Muscle of leg (tissue), 11 donors: ENCODE results near the gene C10orf71. TPM values are rescaled to one million over a fixed set of nuclear protein-coding genes. Genes with fewer than 3 reads are reported as not detected.

ENCODE experiments used
- DNase-seq: peaks from one replicate; pipeline ENCODE4 v3.0.0; 2013
- H3K27ac ChIP-seq: one replicate; pipeline ENCODE4 v1.5.1; 2013; ENCODE audit warnings: mild to moderate bottlenecking, low read length, control low read depth
- H3K27me3 ChIP-seq: one replicate; pipeline ENCODE4 v1.6.1; 2013; ENCODE audit warnings: low read length; ENCODE audit not compliant: control insufficient read depth, insufficient read depth
- H3K36me3 ChIP-seq: one replicate; pipeline ENCODE4 v1.6.1; 2013; ENCODE audit warnings: low read length; ENCODE audit not compliant: control insufficient read depth, insufficient read depth
- H3K4me1 ChIP-seq: one replicate; pipeline ENCODE4 v1.6.1; 2013; ENCODE audit warnings: low read length; ENCODE audit not compliant: control insufficient read depth, insufficient read depth
- H3K4me3 ChIP-seq: one replicate; pipeline ENCODE4 v1.5.1; 2013; ENCODE audit warnings: low read length, control low read depth
- H3K9me3 ChIP-seq: replicated peaks from 2 replicates; pipeline ENCODE4 v1.6.1; 2013; ENCODE audit warnings: low read depth, low read length; ENCODE audit not compliant: control insufficient read depth
- WGBS: methylation state at CpG from one replicate; pipeline ENCODE4 v1.1.5; 2013; ENCODE audit warnings: missing lambda C conversion rate; ENCODE audit not compliant: insufficient coverage; 5-methylcytosine and 5-hydroxymethylcytosine counted together
- polyA plus RNA-seq, 8 donors: library from polyadenylated mRNA; unstranded; fragments of 120-200 nt; gene quantifications; one replicate each; pipeline versions ENCODE4 v1.2.1 to v1.2.3, GENCODE V29; 2013; ENCODE audit warnings: inconsistent platforms in 1 of 8, low replicate concordance in 1 of 8; ENCODE audit not compliant: insufficient read length in 8 of 8, insufficient read depth in 1 of 8
- total RNA-seq: library from RNA; stranded (reverse); fragments of 120-200 nt; gene quantifications from one replicate; pipeline ENCODE4 v1.2.4, GENCODE V29; 2013

Gene C10orf71
- total and polyA plus RNA-seq, 9 donors = 10.8 to 26.6 (median 20.9) TPM

DNA sequence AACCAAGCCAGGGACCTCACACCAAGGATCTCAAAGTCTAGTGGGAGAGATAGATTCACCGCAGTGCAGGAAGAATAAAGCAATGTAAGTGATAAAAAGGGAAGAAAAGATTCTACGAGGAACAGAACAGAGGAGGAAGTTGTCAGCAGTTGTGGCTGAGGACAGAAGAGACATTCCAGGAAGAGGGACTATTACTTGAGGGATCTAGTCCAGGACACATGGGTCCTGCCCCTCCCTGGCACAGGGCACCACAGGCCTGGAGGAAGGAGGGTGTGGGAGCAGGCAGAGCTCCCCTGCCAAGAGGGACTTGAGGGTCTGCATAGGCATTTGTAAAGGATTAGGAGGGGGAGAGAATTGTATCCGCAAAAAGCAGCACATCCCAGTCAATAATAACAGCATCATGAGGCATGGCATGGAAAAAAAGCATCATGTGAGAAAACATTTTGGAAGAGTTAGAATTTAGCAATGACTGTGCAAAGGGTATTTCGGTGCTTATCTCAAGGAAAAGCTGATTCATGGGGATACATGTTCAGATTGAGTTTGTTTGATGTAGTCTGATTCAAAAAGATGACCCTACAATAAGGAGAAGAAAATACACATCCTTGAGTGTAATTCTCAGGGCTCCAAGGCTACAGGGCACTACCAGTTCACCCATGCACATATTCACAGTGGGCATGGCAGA is 12.7 kb downstream of the C10orf71 start:
- H3K36me3 ChIP-seq = peaks cover 9% of the 10 kb centered on the region
- no peak for DNase-seq
- H3K27me3 ChIP-seq = no peaks in the 10 kb centered on the region
- no peak overlapping the region for H3K27ac ChIP-seq
- H3K9me3 ChIP-seq = no peaks in the 10 kb centered on the region
- 65% methylated on average over 2 of the region's 4 CpGs for WGBS
- peaks cover 5% of the 10 kb centered on the region for H3K4me1 ChIP-seq
- no peak overlapping the region for H3K4me3 ChIP-seq

DNA sequence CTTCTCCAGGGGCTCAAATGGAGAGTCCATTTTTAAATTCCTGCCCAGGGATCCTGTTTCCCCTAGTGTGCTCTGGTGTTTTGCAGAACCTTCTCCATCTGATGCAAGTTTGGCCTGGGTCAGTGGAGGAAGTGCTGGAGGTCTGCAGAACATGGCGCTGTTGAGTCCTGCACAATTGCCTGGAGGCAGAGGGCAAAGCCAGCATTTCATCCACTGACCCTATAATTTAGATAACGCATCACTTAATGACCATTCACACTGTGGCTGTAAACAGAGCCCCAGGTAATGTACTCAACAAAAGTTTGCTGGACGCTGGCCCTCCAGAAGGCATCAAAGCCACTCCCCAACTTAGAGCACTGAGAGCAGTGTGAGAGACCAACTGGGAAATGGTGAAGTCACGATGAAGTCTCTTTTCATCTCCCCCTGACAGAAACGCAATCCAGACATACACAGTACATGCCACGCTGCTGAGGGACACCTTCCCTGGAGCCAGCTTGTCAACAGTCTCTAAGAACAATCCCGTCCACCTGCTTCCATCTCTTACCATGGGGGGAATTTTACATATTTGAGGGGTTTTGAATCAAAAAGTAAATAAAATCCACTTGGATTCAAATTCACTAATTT is 13.4 kb downstream of the C10orf71 start:
- DNase-seq = no peak
- Histone ChIP-seq H3K36me3 (peaks cover 9% of the 10 kb centered on the region), H3K27ac (no peak overlapping the region), H3K4me3 (no peak overlapping the region), H3K27me3 (no peaks in the 10 kb centered on the region), H3K9me3 (no peaks in the 10 kb centered on the region), H3K4me1 (peaks cover 5% of the 10 kb centered on the region)
- 83% methylated on average over 1 of the region's 7 CpGs for WGBS

DNA sequence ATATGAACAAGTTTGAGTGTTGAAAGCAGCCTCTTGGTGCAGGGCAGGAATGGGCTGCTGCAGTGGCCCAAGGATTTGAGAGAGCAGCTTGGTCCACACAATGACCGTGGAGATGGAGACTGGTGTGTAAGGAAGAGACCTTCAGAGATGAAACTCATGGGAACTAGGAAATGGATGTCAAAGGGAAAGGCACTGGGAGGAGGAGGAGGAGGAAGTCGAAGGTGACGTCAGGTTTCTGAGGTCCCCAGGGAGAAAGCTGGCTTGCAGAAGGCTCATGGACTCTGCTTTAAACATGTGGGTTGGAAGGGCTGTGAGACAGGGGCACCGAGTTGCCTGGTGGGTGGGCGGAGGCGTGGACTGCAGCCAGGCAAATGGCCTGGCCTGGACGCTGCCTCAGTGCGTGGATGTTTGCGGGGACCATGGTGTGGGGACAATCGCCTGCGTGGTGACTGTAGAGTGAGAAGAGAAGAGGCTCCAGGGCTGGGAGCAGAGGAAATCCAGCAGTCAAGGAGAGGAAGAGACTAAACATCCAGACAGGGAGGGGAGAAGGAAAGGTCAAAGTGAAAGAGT is 14.6 kb downstream of the C10orf71 start:
- no peaks in the 10 kb centered on the region for H3K9me3 ChIP-seq
- H3K27me3 ChIP-seq = no peaks in the 10 kb centered on the region
- 79% methylated on average over 11 of the region's 11 CpGs for WGBS
- no peak overlapping the region for H3K27ac ChIP-seq
- H3K36me3 ChIP-seq = no peaks in the 10 kb centered on the region
- peaks cover 5% of the 10 kb centered on the region for H3K4me1 ChIP-seq
- no peak overlapping the region for H3K4me3 ChIP-seq
- DNase-seq = no peak

DNA sequence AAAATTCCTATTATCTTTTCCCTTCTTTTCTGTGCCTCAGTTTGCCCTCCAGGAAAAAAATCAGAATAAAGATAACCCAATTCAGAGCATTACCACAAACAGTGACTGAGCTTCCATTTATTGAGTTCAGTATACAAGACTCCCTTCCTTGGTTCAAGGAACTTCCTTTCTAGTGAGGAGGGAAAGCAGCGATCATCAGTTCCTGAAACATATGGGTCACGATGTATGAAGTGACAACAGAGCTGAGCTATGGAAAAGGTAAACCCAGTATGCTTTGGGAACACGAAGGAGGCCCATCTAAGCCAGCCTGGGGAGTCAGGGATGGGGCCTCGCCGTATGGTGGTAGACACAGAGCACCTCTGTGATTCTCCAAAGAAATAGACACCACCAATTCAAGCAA is 15.8 kb downstream of the C10orf71 start:
- no peak for DNase-seq
- WGBS = 71% methylated on average over 2 of the region's 5 CpGs
- H3K27me3 ChIP-seq = no peaks in the 10 kb centered on the region
- peaks cover 5% of the 10 kb centered on the region for H3K4me1 ChIP-seq
- H3K27ac ChIP-seq = no peak overlapping the region
- no peak overlapping the region for H3K4me3 ChIP-seq
- no peaks in the 10 kb centered on the region for H3K9me3 ChIP-seq
- no peaks in the 10 kb centered on the region for H3K36me3 ChIP-seq

DNA sequence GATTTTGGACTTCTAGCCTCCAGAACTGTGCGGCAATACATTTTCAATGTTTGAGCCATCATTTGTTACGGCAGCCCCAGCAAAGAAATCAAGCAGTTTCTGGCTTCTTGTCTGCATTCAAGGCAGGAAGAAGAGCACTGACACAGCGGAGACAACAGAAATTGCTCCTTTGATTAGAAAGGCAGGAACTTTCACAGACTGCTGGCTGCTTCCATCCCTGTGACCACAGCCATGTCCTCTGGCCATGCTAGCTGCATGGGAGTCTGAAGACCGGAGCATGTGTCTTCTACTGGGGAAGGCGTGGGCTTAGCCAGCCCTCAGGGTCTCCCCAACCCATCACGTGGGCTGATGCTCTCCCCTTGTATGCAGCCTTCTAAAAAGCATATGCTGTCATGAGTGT is 19.1 kb downstream of the C10orf71 start:
- 74% methylated on average over 5 of the region's 6 CpGs for WGBS
- no peak for DNase-seq
- H3K36me3 ChIP-seq = peaks cover 6% of the 10 kb centered on the region
- peaks cover under 1% of the 10 kb centered on the region for H3K4me1 ChIP-seq
- no peaks in the 10 kb centered on the region for H3K27me3 ChIP-seq
- no peaks in the 10 kb centered on the region for H3K9me3 ChIP-seq
- no peak overlapping the region for H3K4me3 ChIP-seq
- H3K27ac ChIP-seq = no peak overlapping the region

DNA sequence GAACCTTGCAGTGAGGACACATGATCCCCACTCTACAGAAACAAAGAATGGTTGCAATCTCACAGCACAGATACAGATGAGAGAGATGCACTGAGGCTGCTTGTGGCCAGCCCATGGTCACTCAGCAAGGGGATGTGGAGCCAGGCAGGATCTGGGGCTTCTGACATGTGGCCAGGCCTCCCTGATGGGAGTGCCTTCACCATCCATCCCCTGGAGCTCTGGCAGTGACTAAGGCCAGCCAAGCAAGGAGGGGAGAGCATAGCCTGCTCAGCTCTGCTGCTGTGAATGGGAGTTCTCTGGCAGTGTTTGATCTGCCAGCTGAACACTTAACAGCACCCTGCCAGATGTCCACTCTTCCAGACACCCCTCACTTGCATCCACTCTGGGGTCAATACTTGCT is 19.8 kb downstream of the C10orf71 start:
- Histone ChIP-seq H3K4me3 (no peak overlapping the region), H3K9me3 (no peaks in the 10 kb centered on the region), H3K36me3 (peaks cover 6% of the 10 kb centered on the region), H3K27me3 (no peaks in the 10 kb centered on the region), H3K27ac (no peak overlapping the region), H3K4me1 (peaks cover 5% of the 10 kb centered on the region)
- DNase-seq = no peak

DNA sequence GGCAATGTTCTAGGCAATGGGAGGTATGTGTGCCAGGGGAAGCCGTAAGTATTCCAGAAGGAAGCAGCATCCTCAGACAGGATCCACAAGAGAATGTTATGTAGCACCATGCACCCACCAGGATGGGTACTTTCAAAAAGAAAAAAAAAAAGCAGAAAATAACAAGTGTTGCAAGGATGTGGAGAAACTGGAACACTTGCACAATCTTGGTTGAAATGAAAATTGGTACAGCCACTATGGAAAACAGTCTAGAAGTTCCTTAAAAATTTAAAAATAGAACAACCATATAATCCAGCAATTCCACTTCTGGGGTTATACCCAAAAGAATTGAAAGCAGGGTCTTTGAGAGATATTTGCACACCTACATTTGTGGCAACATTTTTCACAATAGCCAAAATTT is 20.2 kb downstream of the C10orf71 start:
- no peak for DNase-seq
- peaks cover 5% of the 10 kb centered on the region for H3K4me1 ChIP-seq
- peaks cover 6% of the 10 kb centered on the region for H3K36me3 ChIP-seq
- H3K27ac ChIP-seq = no peak overlapping the region
- H3K4me3 ChIP-seq = no peak overlapping the region
- H3K27me3 ChIP-seq = no peaks in the 10 kb centered on the region
- H3K9me3 ChIP-seq = no peaks in the 10 kb centered on the region
- no CpG with 5 or more reads among the region's 1 CpG for WGBS

DNA sequence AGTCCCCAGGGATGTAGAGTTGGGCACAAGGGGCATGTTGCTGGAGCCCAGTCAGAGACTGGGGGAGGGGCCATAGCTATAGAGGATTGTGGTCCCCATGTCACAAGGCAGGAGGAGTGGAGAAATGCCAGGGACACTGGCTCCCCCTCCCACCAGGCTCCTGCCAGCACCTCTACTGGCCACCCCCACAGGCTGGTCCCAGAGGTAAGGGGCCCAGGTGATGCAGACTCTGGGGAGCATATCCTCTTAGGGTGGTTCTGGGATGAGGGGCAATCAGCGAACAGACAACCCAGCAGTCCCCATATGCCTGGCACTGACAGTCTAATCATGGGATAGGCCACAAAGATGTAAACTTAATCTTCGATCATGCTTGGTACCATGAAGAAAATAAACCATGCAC is 21.2 kb downstream of the C10orf71 start:
- DNase-seq = no peak
- Histone ChIP-seq H3K27ac (no peak overlapping the region), H3K27me3 (no peaks in the 10 kb centered on the region), H3K9me3 (no peaks in the 10 kb centered on the region), H3K4me1 (peaks cover 5% of the 10 kb centered on the region), H3K36me3 (peaks cover 12% of the 10 kb centered on the region), H3K4me3 (no peak overlapping the region)
- WGBS = 100% methylated on average over 2 of the region's 2 CpGs

DNA sequence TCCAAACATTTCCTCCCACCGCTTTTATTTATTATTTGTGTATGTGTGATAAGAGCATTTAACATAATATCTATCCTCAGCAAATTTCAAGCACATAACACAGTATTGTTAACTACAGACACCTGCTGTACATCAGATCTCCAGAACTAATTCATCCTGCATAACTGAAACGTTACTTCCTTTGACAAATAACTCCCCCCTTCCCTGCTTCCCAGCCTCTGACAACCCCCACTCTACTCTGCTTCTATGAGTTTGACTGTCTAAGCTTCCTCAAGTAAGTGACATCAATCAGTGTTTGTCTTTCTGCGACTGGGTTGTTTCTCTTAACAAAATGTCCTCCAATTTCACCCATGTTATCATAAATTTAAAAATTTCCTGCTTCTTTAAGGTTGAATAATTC is 22.1 kb downstream of the C10orf71 start:
- Histone ChIP-seq H3K4me3 (no peak overlapping the region), H3K9me3 (no peaks in the 10 kb centered on the region), H3K27me3 (no peaks in the 10 kb centered on the region), H3K36me3 (peaks cover 12% of the 10 kb centered on the region), H3K27ac (no peak overlapping the region), H3K4me1 (peaks cover 5% of the 10 kb centered on the region)
- no peak for DNase-seq
- WGBS = 8% methylated on average over 1 of the region's 3 CpGs

DNA sequence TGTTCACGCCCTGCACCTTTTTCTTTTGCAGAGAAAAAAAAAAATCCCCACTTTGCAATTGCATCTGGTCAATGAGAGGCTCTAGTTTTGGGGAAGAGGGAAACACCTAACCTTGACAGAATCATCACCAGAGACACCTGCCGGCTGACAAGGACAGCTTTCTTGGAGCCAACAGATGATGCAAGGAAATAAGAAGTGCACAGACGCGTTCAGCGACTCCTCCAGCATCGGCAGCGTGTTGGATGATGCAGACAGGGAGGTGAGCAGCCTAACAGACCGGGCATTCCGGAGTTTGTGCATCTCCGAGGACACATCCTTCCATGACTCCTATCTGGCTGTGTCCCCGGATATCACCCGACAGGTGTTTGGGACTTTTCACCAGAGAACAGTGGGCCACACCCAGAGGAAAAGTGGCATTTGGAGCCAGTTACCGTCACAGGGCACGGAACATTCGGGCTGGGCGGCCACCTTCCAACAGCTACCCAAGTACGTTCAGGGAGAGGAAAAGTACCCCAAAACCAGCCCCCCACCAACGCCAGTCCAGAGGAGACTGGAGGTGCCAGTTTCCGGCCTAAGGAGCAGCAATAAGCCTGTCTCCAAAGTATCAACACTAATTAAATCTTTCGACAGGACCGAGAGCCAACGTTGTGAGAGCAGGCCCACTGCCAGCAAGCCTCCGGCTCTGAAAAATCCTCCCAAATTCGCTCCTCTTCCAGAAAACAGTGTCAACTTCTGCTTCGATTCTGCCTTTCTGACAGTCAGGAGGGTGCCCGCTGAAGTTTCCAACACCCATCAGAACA is 23.6 kb downstream of the C10orf71 start:
- peaks cover 5% of the 10 kb centered on the region for H3K4me1 ChIP-seq
- H3K9me3 ChIP-seq = no peaks in the 10 kb centered on the region
- peaks cover 12% of the 10 kb centered on the region for H3K36me3 ChIP-seq
- DNase-seq = no peak
- H3K27ac ChIP-seq = no peak overlapping the region
- H3K4me3 ChIP-seq = no peak overlapping the region
- WGBS = 77% methylated on average over 23 of the region's 26 CpGs
- H3K27me3 ChIP-seq = no peaks in the 10 kb centered on the region
